ENCODE measurements around the gene GRAP2.

Gene GRAP2

GRCh38 chr22:39913321-39913720, 12.4 kb downstream of the GRAP2 start:
- Histone ChIP-seq H3K9ac (ENCODE audit: low read depth, low read length, poor library complexity, severe bottlenecking) (no peak overlapping the region), H2AFZ (ENCODE audit: low read length) (no peak overlapping the region), H3F3A (ENCODE audit: low read depth) (no peaks in the 10 kb centered on the region), H3K4me1 (ENCODE audit: insufficient read depth, low read length, poor library complexity, severe bottlenecking) (peaks cover 82% of the 10 kb centered on the region), H3K4me3 (ENCODE audit: low read length, poor library complexity, severe bottlenecking) (no peak overlapping the region), H3K27me3 (ENCODE audit: insufficient read depth, low read length, poor library complexity, severe bottlenecking) (no peaks in the 10 kb centered on the region), H4K20me1 (ENCODE audit: insufficient read depth, low read length, poor library complexity, severe bottlenecking) (peaks cover 86% of the 10 kb centered on the region), H3K79me2 (ENCODE audit: insufficient read depth, low read length) (peaks cover 99% of the 10 kb centered on the region), H3K9me2 (replicated peaks; ENCODE audit: low read depth, low read length) (no peaks in the 10 kb centered on the region), H3K36me3 (ENCODE audit: insufficient read depth, low read length) (peaks cover 22% of the 10 kb centered on the region; the same call in 1 of the 2 replicates), H3K4me2 (ENCODE audit: low read depth, low read length, poor library complexity, severe bottlenecking) (peak overlapping the region; percentile 94), H3K9me3 (ENCODE audit: insufficient read depth, low read depth, low read length) (no peaks in the 10 kb centered on the region)
- TF ChIP-seq CTCF (conservative IDR thresholded peaks at IDR 0.05; ENCODE audit: low read length) = no peak
- TF ChIP-seq EZH2phosphoT487 (IDR thresholded peaks at IDR 0.05; ENCODE audit: borderline replicate concordance) = no peak

DNA sequence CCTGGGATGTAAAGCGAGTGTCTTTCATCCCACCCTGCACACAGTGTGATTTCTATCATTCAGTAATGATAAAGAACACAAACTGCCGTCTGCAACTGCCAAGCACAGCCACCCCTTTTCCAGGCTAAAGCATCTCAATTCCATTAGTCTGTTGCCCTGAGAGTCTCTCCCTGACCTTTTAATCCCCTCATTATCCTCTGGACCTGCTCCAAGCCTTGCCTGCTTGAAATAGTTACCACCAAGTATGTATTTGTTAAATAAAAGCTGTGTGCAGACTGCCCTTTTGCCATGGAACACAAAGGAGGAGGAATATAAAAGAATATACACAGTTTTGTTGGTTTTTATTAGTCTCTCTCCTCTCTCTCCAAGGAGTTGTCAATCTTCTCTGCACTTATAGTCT, 13.0 kb downstream of the GRAP2 start:
- Histone ChIP-seq H3K27me3 (ENCODE audit: insufficient read depth, low read length, poor library complexity, severe bottlenecking) (no peaks in the 10 kb centered on the region), H3K79me2 (ENCODE audit: insufficient read depth, low read length) (peaks cover 99% of the 10 kb centered on the region)

DNA sequence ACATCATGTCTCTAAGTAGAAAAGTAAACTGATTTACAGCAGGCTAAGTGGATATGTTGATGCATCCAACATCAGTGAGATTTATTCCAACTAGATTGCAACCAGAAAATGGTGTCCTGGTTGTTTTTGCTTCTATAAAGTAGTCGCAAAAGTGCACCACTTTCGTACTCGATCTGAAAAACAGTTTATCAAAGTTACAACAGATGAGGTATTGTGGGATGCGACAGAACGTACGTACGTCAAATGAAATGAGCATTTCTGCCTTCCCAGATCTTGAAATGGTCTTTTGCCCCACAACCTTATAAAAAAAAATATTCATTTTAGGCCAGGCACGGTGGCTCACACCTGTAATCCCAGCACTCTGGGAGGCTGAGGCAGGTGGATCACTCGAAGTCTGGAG, 13.7 kb downstream of the GRAP2 start:
- no peaks in the 10 kb centered on the region for H3K9me3 ChIP-seq (ENCODE audit: insufficient read depth, low read depth, low read length)
- H4K20me1 ChIP-seq (ENCODE audit: insufficient read depth, low read length, poor library complexity, severe bottlenecking) = peaks cover 87% of the 10 kb centered on the region
- no peaks in the 10 kb centered on the region for H3K9me2 ChIP-seq (replicated peaks; ENCODE audit: low read depth, low read length)
- H3K79me2 ChIP-seq (ENCODE audit: insufficient read depth, low read length) = peaks cover 99% of the 10 kb centered on the region
- H3F3A ChIP-seq (ENCODE audit: low read depth) = no peaks in the 10 kb centered on the region
- peaks cover 30% of the 10 kb centered on the region; the same call in 1 of the 2 replicates for H3K36me3 ChIP-seq (ENCODE audit: insufficient read depth, low read length)
- no peaks in the 10 kb centered on the region for H3K27me3 ChIP-seq (ENCODE audit: insufficient read depth, low read length, poor library complexity, severe bottlenecking)
- H3K9ac ChIP-seq (ENCODE audit: low read depth, low read length, poor library complexity, severe bottlenecking) = no peak overlapping the region
- peaks cover 74% of the 10 kb centered on the region for H3K4me1 ChIP-seq (ENCODE audit: insufficient read depth, low read length, poor library complexity, severe bottlenecking)
- no peak overlapping the region for H3K4me3 ChIP-seq (ENCODE audit: low read length, poor library complexity, severe bottlenecking)
- TF ChIP-seq CTCF (conservative IDR thresholded peaks at IDR 0.05; ENCODE audit: low read length) (no peak), EZH2phosphoT487 (IDR thresholded peaks at IDR 0.05; ENCODE audit: borderline replicate concordance) (no peak)
- H2AFZ ChIP-seq (ENCODE audit: low read length) = no peak overlapping the region
- H3K4me2 ChIP-seq (ENCODE audit: low read depth, low read length, poor library complexity, severe bottlenecking) = peak overlapping the region; percentile 94

More for the DNA sequence above, 13.0 kb downstream of the GRAP2 start:
- TF ChIP-seq CTCF (conservative IDR thresholded peaks at IDR 0.05; ENCODE audit: low read length) = no peak
- peaks cover 86% of the 10 kb centered on the region for H4K20me1 ChIP-seq (ENCODE audit: insufficient read depth, low read length, poor library complexity, severe bottlenecking)
- no peak overlapping the region for H3K9ac ChIP-seq (ENCODE audit: low read depth, low read length, poor library complexity, severe bottlenecking)
- no peaks in the 10 kb centered on the region for H3K9me2 ChIP-seq (replicated peaks; ENCODE audit: low read depth, low read length)
- no peak overlapping the region for H3K4me3 ChIP-seq (ENCODE audit: low read length, poor library complexity, severe bottlenecking)
- H3K9me3 ChIP-seq (ENCODE audit: insufficient read depth, low read depth, low read length) = no peaks in the 10 kb centered on the region
- peak overlapping the region; percentile 94 for H3K4me2 ChIP-seq (ENCODE audit: low read depth, low read length, poor library complexity, severe bottlenecking)
- H2AFZ ChIP-seq (ENCODE audit: low read length) = no peak overlapping the region
- H3F3A ChIP-seq (ENCODE audit: low read depth) = no peaks in the 10 kb centered on the region
- H3K36me3 ChIP-seq (ENCODE audit: insufficient read depth, low read length) = peaks cover 27% of the 10 kb centered on the region; the same call in 1 of the 2 replicates
- peaks cover 76% of the 10 kb centered on the region for H3K4me1 ChIP-seq (ENCODE audit: insufficient read depth, low read length, poor library complexity, severe bottlenecking)

Measured in Loucy (cell line).